Right lobe of liver (tissue), 6 donors: ENCODE results near the gene SARS2. TPM values are rescaled to one million over a fixed set of nuclear protein-coding genes. Genes with fewer than 3 reads are reported as not detected.
"Not testable (repeated sequence)": the region's sequence is repeated elsewhere in the genome, so short reads cannot be mapped to it uniquely, and the experiment has no call there.

Source experiments
- ATAC-seq, 4 donors: fragments of 200-7000 bp; cut with Tn5 transposase; one replicate each; pipeline ENCODE4 v1.9.1; 2020; ENCODE audit warnings: mild to moderate bottlenecking in 4 of 4, moderate library complexity in 4 of 4
- DNase-seq, 3 donors: peaks; one replicate each; pipeline ENCODE4 v3.0.0-alpha.2; 2020
- H3K27ac ChIP-seq, 3 donors: fragments of 200-600 bp; one replicate each; pipeline ENCODE4 v1.8.0; 2022
- H3K27me3 ChIP-seq, 2 donors: fragments of 200-600 bp; one replicate each; pipeline ENCODE4 v1.8.0; 2022
- H3K36me3 ChIP-seq, 4 donors: fragments of 200-600 bp; sonication (generic) in 1 of 4; one replicate each; pipeline versions ENCODE4 v1.5.1 to v1.8.0; 2017 to 2022; ENCODE audit warnings: control low read depth in 1 of 4
- H3K4me1 ChIP-seq, 4 donors: fragments of 200-600 bp; sonication (generic) in 1 of 4; one replicate each; pipeline versions ENCODE4 v1.5.1 to v1.8.0; 2017 to 2022; ENCODE audit warnings: control low read depth in 1 of 4
- H3K4me3 ChIP-seq, 3 donors: fragments of 200-600 bp; one replicate each; pipeline ENCODE4 v1.8.0; 2022
- H3K9me3 ChIP-seq, 4 donors: fragments of 200-600 bp; sonication (generic) in 1 of 4; one replicate each; pipeline versions ENCODE4 v1.5.1 to v1.8.0; 2017 to 2022; ENCODE audit warnings: control low read depth in 1 of 4
- POLR2A ChIP-seq: fragments of 450-650 bp; IDR thresholded peaks from one replicate; pipeline ENCODE4 v1.6.1; 2017; ENCODE audit warnings: antibody characterized with exemption, mild to moderate bottlenecking
- WGBS: methylation state at CpG from one replicate; pipeline ENCODE4 v1.1.6; 2018; ENCODE audit warnings: low coverage, low lambda C conversion rate; ENCODE audit not compliant: insufficient coverage; ENCODE audit errors: missing lambda C conversion rate; 5-methylcytosine and 5-hydroxymethylcytosine counted together
- intact Hi-C, 2 donors: fragments of 100-400 bp; cut with DNase I; formaldehyde crosslinking; loops; one replicate each; pipeline versions ENCODE4 v1.11.2 to v1.14.1; 2022
- total RNA-seq, 6 experiments: library from RNA; depleted of rRNA in 2 of 6; stranded (reverse); fragments of >200 nt in 2 of 6; fragmentation: NEBNext Ultra II Directional in 3 of 6; extraction: Animal tissue kit (Norgen Biotek cat#: 25700) in 3 of 6; gene quantifications; one replicate each; pipeline versions ENCODE4 v1.1.0 to v1.2.4, GENCODE V29; 2016 to 2023
- TF ChIP-seq, protein P1 (sequence below), 4 donors: fragments of 200-600 bp in 3 of 4; fragments of 450-650 bp in 1 of 4; IDR thresholded peaks; one replicate each; pipeline versions ENCODE4 v1.5.1 to v1.8.0; 2016 to 2022; ENCODE audit warnings: antibody characterized with exemption in 4 of 4, mild to moderate bottlenecking in 2 of 4
- donor health status: DM: no; HTN: yes; CAD: no.
- donor health status: DM: no; HTN: no; CAD: no.
- donor health status: DM: no; HTN: no; CAD: no.
- donor health status: DM: no; HTN: yes; CAD: no.
- donor health status: DM: no; HTN: yes; CAD: no.

The SARS2 gene
- total RNA-seq, 6 experiments from 2014 or later: 10.6 to 26.5 (median 18.7) TPM

DNA sequence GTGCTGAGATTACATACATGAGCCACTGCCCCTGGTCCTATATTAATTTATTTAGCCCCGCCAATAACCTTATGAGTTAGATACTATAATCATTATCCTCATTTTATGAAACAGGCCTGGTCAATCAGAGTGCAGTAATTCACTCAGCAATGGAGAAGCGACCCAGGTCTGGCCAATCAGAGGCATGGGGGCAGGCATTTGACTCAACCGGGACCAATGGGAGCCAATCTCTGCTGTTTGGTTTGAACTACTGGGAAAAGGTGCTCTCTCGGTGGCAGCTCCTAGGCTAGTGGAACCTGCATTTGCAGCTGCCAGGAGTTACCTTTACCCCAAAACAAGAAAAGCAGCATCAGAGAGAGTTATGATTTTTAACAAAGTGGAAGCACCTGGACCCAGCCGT lies 37.7 kb downstream of the SARS2 start:
- ATAC-seq: no peak
- Histone ChIP-seq H3K9me3 (no peaks in the 10 kb centered on the region), H3K36me3 (peaks cover 0 to 14% (median 3%) of the 10 kb centered on the region in 4 donors), H3K4me1 (no peaks in the 10 kb centered on the region), H3K27me3 (no peaks in the 10 kb centered on the region), H3K4me3 (no peak overlapping the region), H3K27ac (peak overlapping the region in 1 of 3 donors; percentile 28)
- TF ChIP-seq, protein P1, sequence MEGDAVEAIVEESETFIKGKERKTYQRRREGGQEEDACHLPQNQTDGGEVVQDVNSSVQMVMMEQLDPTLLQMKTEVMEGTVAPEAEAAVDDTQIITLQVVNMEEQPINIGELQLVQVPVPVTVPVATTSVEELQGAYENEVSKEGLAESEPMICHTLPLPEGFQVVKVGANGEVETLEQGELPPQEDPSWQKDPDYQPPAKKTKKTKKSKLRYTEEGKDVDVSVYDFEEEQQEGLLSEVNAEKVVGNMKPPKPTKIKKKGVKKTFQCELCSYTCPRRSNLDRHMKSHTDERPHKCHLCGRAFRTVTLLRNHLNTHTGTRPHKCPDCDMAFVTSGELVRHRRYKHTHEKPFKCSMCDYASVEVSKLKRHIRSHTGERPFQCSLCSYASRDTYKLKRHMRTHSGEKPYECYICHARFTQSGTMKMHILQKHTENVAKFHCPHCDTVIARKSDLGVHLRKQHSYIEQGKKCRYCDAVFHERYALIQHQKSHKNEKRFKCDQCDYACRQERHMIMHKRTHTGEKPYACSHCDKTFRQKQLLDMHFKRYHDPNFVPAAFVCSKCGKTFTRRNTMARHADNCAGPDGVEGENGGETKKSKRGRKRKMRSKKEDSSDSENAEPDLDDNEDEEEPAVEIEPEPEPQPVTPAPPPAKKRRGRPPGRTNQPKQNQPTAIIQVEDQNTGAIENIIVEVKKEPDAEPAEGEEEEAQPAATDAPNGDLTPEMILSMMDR (IDR thresholded peaks at IDR 0.05): no peak
- no peak for TF ChIP-seq POLR2A
- intact Hi-C loops: no loop called here
- no peak for DNase-seq
- WGBS: 77% methylated on average over 3 of the region's 5 CpGs

GRCh38 chr19:38891771-38892170 lies 38.8 kb downstream of the SARS2 start:
- ATAC-seq: no peak
- intact Hi-C loops: no loop called here

GRCh38 chr19:38890686-38891085 lies 39.9 kb downstream of the SARS2 start:
- Histone ChIP-seq H3K4me1 (peaks cover 0 to 5% (median 3%) of the 10 kb centered on the region in 4 donors), H3K27me3 (no peaks in the 10 kb centered on the region), H3K27ac (no peak overlapping the region), H3K36me3 (peaks cover 0 to 14% (median 3%) of the 10 kb centered on the region in 4 donors), H3K9me3 (no peaks in the 10 kb centered on the region), H3K4me3 (no peak overlapping the region)
- intact Hi-C loops: no loop called here
- ATAC-seq: no peak
- no peak for DNase-seq
- no peak for TF ChIP-seq POLR2A
- TF ChIP-seq, protein P1 (IDR thresholded peaks at IDR 0.05): no peak

More at GRCh38 chr19:38891771-38892170, 38.8 kb downstream of the SARS2 start:
- no peak overlapping the region for H3K27ac ChIP-seq
- no peak for TF ChIP-seq POLR2A
- TF ChIP-seq, protein P1 (IDR thresholded peaks at IDR 0.05): no peak
- DNase-seq: no peak
- H3K36me3 ChIP-seq: peaks cover 0 to 14% (median 3%) of the 10 kb centered on the region in 4 donors
- no peaks in the 10 kb centered on the region for H3K4me1 ChIP-seq
- H3K9me3 ChIP-seq: no peaks in the 10 kb centered on the region
- no peak overlapping the region for H3K4me3 ChIP-seq
- no peaks in the 10 kb centered on the region for H3K27me3 ChIP-seq
- 100% methylated on average over 3 of the region's 6 CpGs for WGBS

DNA sequence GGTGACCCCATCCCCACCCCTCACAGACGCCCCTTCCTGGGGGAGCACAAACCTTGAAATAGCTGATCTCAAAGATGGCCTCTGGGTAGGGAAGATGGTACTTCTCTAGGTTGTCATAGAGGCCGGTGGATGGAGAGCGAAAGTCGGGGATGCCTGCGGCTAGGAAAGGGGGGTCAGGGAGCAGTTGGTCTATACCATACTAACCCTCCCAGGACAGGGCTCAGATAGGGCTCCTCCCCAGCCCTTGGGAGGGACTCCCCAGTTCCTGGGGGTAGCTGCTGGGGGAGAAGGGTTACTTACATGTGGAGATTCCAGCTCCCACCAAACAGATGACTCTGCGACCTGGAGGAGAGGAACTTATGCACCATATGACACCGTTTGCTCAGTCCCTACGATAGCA lies 40.8 kb downstream of the SARS2 start:
- Histone ChIP-seq H3K4me3 (no peak overlapping the region), H3K4me1 (peaks cover 0 to 8% (median 4%) of the 10 kb centered on the region in 4 donors), H3K9me3 (no peaks in the 10 kb centered on the region), H3K27me3 (no peaks in the 10 kb centered on the region), H3K27ac (no peak overlapping the region), H3K36me3 (peaks cover 0 to 14% (median 3%) of the 10 kb centered on the region in 4 donors)
- WGBS: 91% methylated on average over 8 of the region's 8 CpGs
- intact Hi-C loops: no loop called here
- ATAC-seq: no peak
- no peak for TF ChIP-seq POLR2A
- TF ChIP-seq, protein P1 (IDR thresholded peaks at IDR 0.05): no peak
- no peak for DNase-seq

DNA sequence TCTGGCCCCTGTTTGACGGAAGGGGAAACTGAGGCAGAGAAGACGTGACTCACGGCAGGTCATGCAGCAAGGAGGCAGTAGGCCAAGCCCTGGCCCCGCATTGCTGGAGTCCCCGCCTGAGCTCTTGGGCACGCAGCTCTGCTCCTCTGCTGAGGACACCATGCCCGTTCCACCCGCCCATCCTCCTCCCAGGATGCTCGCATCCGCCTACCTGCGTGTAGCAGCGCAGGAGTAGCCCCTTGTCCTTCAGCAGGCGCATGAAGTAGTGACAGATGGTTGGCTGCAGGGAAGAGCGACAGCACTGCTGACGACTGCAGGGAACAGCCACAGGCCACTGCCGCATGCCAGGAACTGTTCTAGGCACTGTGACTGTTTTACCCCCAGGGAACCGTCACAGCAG lies 41.7 kb downstream of the SARS2 start:
- H3K27me3 ChIP-seq: no peaks in the 10 kb centered on the region
- H3K27ac ChIP-seq: no peak overlapping the region
- H3K36me3 ChIP-seq: peaks cover 0 to 14% (median 3%) of the 10 kb centered on the region in 4 donors
- DNase-seq (no peak), ATAC-seq (no peak)
- intact Hi-C loops: no loop called here
- peaks cover 0 to 8% (median 4%) of the 10 kb centered on the region in 4 donors for H3K4me1 ChIP-seq
- no peak overlapping the region for H3K4me3 ChIP-seq
- H3K9me3 ChIP-seq: no peaks in the 10 kb centered on the region
- WGBS: 100% methylated on average over 1 of the region's 17 CpGs
- TF ChIP-seq, protein P1 (IDR thresholded peaks at IDR 0.05): no peak
- TF ChIP-seq POLR2A: no peak

GRCh38 chr19:38884691-38885090 lies 45.9 kb downstream of the SARS2 start:
- H3K9me3 ChIP-seq, DNase-seq, H3K27me3 ChIP-seq, ATAC-seq, H3K4me1 ChIP-seq, H3K4me3 ChIP-seq, intact Hi-C loops, H3K27ac ChIP-seq: not testable (repeated sequence)
- 100% methylated on average over 1 of the region's 3 CpGs for WGBS
- H3K36me3 ChIP-seq: peaks cover 0 to 16% (median 3%) of the 10 kb centered on the region in 4 donors
